Stromal cell of bone marrow (primary cell): Measurements from ENCODE around the gene LRTM2.

Experiments
- DNase-seq: peaks from one replicate; pipeline ENCODE4 v3.0.0-alpha.2; 2012; ENCODE audit warnings: low read depth

LRTM2 gene

DNA sequence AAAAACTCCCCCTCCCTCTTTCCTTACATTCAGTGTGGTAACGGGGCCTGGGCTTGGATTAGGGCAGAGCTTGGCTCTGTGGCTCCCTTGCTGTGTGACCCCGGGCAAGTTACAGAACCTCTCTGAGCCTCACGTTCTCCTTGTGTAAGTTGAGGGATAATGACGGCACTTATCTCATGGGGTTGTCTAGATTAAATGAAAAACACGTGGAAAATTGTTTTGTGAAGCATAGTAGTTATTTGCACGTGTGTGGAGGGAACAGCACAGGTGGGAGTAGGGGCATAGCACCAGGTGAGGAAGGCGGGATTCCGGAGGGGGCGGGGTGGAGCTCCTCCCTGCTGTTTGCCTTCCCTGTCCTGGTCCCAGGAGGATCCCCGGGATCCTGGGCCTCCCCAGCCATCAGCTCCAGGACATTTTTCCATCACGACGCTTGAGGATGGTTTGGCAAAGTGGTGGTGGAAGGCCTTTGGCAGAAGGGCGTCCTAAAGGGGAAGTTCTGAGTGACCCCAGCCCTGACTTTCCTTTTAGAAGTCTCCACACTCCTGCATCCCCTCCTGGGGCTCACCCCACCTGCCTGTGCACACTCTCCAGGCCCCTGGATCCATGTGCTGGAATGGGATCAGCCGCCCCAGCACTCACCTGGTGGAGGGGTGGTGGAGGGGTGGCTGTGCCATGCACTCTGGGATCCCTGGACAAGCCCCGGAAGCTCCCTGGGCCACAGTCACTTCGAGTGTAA lies 22.7 kb downstream of the LRTM2 start:
- DNase-seq = no peak

DNA sequence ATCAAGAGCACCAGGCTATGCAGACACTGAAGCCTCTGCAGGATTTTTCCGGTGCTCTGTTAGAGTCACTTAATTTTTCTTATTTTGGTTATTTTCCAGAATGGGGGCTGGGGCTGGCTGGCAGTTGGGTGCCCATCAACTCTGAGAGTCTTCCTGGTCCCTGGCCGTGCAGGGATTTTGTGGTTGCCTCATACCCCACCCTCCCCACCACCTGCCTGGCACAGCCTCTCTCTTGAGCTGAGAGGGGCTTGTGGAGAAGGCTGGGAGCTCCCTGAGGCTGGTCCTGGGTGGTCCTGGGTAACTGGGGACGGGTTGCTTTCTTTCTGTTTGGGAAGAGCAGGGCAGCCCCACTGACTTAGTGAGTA lies 23.3 kb downstream of the LRTM2 start:
- no peak for DNase-seq

DNA sequence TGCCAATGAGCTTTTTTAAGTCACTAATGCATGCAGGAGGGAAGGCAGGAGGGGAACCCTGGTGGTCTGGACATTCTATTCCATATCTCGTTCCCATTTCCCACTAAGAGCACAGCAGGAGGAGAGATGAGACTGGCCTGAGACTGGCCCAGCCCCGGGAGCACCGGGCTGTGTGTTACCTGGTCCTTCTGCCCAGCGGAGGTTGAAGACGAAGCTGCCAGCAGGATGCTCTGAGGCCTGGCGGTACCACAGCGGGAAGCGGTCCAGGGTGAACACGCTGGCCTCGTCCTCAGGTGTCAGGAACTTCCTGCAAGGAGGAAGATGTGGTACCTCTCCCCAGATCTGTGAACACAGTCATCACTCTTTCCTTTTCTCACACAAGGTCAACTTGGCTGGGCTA lies 23.9 kb downstream of the LRTM2 start:
- DNase-seq = no peak

DNA sequence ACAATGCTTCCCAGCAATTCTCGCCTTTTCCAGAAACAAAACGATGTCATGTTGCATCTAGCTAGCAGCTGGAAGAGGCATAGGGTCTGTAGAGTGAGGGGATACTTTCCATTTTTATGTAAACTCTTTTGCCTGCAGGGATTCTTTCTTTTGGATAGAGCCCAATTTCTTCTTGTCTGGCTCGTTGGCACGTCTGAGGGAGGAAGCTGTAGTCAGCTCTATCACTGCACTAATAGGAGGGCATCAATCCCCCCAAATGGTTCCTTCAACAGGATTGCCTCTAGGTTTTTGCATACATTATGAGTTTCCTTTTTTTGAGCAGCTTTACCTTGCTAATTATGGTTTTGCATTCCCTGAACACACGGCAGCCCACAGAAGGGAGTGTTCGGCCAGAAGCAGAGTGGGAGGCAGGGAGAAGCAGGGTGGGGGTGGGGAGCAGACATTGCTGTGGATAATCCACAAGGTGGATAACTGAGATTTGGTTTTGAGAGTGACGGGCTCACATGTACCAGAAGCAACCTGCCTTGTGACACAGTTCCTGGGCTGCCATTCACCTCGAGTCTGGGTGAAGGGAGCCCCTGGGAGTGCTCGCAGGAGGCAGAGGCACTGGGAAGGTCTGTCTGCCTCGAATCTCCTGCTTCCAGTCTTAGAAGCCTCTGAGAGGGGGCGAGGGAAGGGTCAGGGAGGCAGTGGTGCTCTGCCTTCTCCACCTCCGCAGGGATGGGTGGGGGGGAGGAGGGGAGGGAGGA lies 24.5 kb downstream of the LRTM2 start:
- no peak for DNase-seq

DNA sequence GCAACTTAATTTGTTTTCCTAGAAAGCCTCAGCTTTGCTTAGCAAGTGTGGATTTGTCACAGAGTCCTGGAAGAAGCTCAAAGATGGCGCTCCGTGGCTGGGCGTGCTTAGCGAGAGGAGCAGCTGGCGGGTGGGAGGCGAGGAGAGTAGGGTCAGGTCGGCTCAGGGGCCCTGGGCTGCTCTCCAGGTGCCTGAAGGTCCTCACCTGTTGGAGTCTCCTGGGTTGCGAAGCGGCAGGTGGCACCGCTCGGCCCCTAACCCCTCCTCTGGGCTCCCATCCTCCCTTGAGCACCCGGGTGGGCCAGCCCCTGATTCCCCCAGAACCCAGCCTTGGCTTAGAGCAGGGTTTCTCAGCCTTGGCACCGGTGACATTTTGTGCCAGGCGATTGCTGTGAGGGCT lies 25.1 kb downstream of the LRTM2 start:
- no peak for DNase-seq

DNA sequence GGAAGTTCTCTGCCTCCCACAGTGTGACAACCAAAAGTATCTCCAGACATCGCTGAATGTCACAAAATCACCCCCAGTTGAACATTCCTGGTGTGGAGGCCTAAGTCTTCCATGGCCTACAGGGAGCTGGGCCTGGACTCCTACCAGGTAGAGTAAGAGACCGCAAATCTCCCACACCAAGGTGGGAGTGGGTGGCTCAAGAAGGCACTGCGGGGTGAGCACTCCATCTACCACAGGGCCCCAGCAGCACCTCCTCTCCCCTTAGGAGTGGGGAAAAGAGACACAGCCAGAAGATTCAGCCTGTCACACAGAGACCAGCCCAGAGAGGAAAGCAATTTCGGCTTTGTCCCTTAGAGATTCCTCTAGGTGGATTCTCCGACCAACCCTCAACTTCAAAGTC lies 25.5 kb downstream of the LRTM2 start:
- no peak for DNase-seq

DNA sequence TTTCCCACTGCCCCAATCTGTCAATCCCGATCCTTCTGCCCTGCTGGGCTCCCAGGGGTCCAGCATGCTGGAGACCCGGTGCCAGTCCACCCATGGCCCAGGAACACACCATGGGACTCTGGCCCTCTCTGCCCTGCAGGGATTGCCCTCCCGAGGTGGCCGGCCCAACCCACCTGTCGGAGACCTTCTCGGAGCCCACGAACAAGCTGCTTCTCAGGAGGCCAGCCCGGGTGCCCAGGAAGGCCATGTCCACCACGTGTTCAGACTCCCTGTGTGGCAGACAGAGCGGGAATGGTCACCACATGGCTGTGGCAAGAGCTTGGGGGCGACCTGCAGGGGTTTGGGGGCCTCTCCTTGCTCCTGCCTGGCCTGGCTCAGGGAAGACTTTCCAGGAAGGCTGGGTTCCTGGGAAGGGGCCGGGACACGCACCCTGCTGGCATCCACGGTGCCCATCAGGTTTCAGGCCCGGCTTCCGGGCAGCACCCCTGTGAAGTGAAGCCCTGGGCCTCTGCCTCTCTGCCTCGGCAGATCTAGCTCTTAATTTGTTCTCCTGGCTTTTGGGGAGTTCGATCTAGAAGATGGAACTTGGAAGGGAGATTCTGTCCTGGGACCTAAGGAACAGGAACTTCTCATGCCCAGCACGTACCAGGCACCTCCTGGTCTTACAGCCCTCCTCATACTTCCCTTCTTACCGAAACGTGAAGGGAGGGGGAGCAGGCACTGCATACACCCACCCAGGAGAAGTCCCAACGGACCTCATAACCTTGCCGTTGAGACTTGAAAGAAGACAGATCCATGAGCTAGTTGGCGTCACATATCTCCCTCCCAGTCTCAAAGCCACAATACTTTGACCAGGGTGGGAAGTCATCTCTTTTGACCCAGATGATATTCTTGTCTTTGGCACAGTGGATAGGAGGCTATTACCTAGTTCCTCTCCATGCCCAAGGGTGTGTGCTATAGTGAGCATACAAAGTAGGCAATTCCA lies 26.3 kb downstream of the LRTM2 start:
- no peak for DNase-seq

DNA sequence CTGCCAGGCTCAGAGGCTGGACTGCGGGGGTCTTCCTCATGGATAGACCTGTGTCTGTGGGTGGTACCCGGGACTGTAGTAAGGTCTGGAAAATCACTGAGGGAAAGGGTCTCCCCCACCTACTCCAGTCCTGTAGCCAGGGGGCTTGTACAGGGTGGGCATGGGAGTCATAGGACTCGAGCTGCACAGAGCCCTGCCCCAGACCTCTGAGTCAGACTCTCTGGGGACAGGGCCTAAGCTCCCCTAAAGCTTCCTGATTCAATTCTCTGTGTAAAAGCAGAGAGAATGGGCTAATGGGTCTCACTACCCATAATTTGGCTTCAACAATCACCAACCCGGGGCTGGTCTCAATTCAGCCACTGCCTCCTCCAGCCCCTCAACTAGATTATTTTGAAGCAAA lies 27.0 kb downstream of the LRTM2 start:
- no peak for DNase-seq

DNA sequence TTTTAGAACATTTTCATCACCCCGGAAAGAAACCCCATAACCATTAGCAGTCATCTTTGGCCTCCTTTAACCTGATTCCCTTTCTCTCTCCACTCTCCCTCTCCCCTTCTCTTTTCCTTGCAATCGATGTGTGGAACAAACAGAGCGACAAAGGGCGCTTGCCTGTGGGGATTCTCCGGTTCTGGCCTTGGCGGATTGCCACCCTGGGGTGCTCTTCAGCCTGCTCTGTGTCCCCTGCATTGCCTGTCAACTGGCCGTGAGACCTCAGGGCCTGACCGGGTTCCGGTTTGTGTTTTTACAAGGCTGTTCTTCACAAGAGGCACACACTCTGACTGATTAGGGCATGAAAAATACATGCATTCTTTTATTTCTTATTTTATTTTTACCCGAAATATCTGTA lies 27.8 kb downstream of the LRTM2 start:
- DNase-seq = no peak

DNA sequence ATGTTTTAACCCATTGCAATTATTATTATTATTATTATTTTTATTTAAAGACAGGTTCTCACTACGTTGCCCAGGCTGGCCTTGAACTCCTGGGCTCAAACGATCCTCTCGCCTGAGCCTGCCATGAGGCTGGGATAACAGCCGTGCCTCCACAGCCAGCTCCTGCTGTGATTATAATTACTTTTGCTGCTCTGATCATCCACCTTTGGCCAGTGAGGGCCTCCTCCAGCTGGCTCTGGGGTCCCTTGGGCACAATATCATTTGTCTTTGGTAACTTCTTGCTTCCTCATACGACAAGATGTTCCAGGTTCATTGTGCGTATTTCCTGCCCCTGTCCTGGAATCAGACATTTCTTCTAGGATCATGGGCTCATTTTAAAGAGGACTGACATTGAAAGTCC lies 28.4 kb downstream of the LRTM2 start:
- no peak for DNase-seq

DNA sequence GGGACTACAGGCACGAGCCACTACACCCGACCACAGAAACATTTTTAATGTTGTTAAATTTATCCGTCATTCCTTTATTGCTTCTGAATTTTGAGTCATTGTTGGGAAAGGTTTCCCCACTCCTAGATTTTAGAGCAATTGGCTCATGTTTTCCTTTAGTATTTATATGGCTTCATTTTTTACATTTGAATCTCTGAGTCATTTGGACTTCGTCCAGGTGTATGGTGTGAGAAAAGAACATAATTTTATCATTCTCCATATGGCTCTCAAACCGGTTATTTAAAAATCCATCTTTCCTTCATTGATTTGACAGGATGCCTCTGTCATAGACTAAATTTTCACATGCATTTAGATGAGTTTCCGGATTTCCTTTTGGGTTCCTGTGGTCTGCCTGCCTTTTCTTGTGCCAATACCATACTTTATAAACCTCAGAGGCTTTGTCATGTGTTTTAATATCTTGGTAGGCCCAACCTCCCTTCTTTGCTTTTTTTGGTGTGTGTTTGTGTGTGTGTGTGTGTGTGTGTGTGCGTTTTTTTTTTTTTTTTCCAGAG lies 30.9 kb downstream of the LRTM2 start:
- peak; percentile 72 for DNase-seq

DNA sequence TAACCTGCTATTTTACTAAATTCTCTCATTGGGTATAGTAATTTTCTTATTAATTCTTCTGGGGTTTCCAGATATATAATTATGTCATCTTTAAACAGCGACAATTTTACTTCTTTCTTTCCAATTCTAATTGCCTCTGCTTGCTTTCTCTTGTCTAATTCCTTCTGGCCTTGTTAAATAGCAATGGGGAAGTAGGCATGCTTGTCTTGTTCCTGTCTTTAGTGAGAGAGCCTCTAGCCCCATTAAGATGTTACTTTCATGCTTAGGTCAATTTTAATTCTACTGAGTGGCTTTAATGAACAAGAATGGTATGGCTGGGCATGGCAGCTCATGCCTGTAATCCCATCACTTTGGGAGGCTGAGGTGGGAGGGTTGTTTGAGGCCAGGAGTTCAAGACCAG lies 31.7 kb downstream of the LRTM2 start:
- DNase-seq = no peak

DNA sequence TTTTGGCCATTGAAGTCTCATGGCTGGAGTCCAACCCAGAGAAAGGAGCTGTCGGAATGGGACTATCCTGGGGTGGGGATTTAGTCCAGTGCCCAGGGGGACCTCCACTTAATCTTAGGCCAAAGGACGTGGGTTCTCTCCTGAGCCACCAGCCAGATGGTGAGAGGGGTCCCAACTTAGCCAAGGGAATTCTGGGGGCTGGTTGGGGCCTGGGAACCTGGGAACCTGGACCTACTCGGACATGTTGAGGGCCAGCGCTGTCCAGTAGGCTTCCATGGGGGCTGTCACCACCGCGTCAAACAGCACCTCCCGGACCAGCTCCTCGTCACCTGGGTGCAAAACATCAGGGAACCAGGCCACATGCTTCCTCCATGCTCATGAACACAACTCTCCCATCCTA lies 33.4 kb downstream of the LRTM2 start:
- DNase-seq = no peak

DNA sequence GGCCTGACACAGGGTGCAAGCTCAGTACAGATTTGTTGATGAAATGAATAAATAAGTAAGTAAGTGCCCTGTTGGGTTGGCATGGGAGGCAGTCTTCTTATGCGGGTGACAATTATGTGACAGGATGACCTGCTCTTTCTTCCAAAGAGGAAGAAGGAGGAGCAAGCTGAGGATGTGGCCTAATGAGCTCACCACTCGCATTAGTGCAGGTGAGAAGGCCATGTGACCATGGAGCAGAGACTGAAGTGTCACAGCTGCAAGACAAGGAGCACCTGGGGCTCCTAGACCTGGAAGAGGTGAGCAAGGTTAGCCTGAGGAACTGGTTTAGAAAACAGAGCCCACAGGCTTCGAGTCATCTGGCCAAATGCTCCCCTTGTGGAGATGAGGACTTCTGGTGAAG lies 34.9 kb downstream of the LRTM2 start:
- DNase-seq = no peak

DNA sequence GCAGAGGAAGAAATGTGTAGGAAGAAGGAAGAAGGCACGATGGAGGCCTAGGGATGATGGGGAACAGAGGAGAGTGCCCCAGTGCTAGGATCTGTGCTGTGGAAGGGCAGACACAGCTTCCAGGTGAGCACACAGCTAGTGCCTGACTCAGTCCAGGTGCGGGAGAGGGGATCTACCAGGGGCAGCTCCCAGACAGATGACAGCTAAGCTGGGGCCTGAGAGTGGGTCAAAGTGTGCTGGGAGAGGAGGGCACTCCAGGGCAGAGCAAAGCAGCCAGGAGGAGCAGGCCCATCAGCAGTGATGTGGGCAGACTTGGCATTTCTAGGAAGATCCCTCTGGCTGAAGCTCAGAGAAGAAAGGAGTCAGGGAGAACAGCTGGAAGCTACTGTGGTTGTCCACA lies 36.7 kb downstream of the LRTM2 start:
- no peak for DNase-seq

DNA sequence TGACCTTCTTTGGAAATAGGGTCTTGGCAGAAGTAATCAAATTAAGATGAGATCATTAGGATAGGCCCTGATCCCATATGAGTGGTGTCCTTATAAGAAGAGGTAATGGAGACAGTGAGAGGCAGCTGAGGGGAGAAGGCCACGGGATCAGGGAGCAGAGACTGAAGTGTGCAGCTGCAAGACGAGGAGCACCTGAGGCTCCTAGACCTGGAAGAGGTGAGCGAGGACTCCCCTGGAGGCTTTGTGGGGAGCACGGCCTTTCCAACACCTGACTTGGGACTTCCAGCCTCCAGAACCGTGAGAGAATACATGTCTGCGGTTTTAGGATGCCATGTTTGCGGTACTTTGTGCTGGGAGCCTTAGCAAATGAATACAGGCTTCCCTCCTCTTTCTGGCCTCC lies 37.5 kb downstream of the LRTM2 start:
- no peak for DNase-seq

DNA sequence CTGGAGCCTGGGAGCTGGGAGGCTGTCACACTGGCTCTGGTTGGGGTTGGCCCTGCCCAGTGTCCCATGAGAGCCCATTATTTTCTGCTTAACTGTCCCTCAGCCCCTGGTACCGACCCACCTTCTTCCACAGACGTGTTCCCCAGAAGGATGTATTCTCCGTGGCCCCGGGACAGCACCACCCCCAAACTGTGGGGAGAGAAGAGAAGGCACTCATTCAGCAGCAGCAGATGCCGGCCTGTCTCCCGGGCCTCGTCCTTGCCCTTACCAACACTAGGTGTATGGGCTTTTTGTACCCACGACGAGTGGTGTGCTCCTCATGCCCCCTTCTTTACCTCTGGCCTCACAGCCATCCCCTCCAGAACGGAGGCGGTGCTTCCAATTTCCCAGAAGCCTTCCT lies 38.1 kb downstream of the LRTM2 start:
- DNase-seq = no peak

DNA sequence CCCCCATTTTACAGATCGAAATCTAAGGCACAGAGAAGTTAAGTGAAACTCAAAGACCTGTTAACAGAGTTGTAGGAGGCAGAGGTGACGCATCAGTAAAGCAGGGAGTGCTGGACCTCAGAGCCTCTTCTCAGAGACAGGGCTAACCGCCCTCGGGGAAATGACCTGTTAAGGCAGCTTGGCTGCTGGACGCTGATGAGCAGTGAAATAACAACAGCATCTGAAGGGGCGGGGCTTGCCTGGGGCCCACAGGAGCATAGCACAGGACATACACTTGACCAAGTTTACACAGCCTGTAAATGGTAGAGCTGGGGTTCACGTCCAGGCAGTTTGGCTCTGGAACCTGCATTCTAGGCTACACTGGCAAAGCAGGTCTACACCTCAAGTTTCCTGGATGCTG lies 39.3 kb downstream of the LRTM2 start:
- no peak for DNase-seq

DNA sequence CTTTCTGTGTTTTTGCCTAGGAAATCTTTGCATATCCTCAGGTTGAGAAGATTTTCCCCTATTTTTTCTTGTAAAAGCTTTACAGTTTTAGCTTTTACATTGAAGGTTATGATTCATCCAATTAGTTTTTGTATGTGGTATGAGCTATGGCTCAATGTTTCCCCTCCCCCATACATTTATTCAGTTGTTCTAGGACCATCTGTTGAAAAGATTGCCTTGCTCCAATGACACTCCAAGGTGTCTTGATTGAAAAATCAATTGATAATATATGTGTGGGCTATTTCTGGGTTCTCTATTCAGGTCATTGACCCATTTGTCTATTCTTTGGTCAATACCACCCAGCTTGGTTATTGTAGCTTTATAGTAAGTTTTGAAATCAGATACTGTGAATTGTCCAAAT lies 42.6 kb downstream of the LRTM2 start:
- DNase-seq = no peak

DNA sequence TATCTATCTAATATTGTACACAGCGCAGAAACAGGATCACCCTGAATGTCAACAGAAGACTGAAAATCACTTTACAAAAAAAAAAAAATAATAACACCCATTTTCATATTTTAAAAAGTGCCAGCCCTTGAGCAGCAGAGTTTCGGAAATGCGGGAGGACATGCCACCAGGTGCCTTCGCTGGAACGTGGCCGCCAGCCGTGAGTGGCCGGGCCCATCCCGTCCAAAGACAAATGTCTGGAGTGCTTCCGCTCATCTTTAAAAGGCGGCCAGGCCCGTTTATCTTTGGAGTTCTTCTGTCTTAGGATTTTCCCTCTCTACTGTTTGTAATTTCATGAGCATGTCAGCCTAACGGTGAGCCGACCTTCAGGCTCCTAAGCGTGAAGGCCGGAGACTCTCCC lies 43.5 kb downstream of the LRTM2 start:
- no peak for DNase-seq

DNA sequence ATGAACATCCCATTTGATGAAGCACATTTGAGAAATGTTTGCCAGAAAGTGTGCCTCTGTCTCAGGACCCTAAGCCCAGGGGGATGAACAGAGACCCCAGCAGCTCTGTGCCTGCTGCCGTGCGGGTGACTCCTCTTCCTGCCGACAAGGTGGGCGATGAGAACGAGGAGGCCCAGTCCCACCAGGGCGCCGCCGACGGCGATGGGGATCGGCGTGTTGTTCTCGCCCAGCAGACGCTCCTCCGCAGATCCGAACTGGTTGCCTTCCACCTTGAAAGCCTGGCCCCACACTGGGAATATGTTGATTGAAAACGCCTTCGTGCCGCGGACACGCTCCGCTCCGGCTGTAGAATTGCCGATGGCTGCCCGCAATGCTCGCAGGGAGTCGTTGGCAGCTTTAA lies 44.1 kb downstream of the LRTM2 start:
- DNase-seq = no peak

DNA sequence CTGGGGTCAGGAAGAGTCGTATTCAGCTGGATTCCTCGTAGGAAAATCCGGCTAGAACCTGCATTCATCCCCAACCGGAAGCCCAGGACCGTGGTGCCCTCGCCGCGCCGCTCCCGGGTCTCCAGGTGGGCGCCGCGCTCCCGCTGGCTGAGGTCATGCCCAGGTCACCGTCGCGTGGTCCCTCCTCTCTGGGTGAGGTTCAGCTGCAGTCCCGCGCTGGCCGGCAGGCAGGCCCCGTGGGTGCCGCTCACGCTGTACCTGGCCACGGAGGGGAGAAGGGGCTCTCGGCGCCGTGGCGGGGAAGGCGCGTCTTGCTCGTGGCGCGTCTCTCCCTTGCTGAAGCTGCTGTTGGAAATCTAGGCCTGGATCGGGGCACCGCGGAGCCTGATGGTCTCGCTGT lies 44.5 kb downstream of the LRTM2 start:
- no peak for DNase-seq
